ENCODE results near the gene TFAP2A. TPM values are rescaled to one million over a fixed set of nuclear protein-coding genes. Genes with fewer than 3 reads are reported as not detected.

TFAP2A gene
- 1.6 TPM for polyA plus RNA-seq (2012; ENCODE audit: insufficient read depth, insufficient read length, low read depth)

GRCh38 chr6:10414756-10415616 lies at the start of gene TFAP2A:
Gene TFAP2A, minus strand, starts transcription at chr6:10415074. Its CDS starts 83 bp downstream, at chr6:10414991.
- H3K36me3 ChIP-seq: no peaks in the 10 kb centered on the region
- peaks cover 97% of the 10 kb centered on the region for H3K27me3 ChIP-seq
- TF ChIP-seq CTCF (IDR thresholded peaks at IDR 0.05; ENCODE audit: low read depth, low read length): no peak
- no peak within 1 kb of the TSS for H3K4me3 ChIP-seq (ENCODE audit: low read depth, low read length)
- no peaks in the 10 kb centered on the region for H3K9me3 ChIP-seq
- no peak for DNase-seq
- no peaks in the 10 kb centered on the region for H3K4me1 ChIP-seq

GRCh38 chr6:10463491-10464481 lies 48.9 kb upstream of the TFAP2A start:
- Histone ChIP-seq H3K4me1 (no peaks in the 10 kb centered on the region), H3K4me3 (ENCODE audit: low read depth, low read length) (no peak overlapping the region), H3K27me3 (no peaks in the 10 kb centered on the region), H3K9me3 (no peaks in the 10 kb centered on the region), H3K36me3 (no peaks in the 10 kb centered on the region)
- DNase-seq: no peak
- no peak for TF ChIP-seq CTCF (IDR thresholded peaks at IDR 0.05; ENCODE audit: low read depth, low read length)

GRCh38 chr6:10463040-10463439 lies 48.2 kb upstream of the TFAP2A start:
- Histone ChIP-seq H3K9me3 (no peaks in the 10 kb centered on the region), H3K36me3 (no peaks in the 10 kb centered on the region), H3K4me3 (ENCODE audit: low read depth, low read length) (no peak overlapping the region), H3K27me3 (no peaks in the 10 kb centered on the region), H3K4me1 (no peaks in the 10 kb centered on the region)
- no peak for DNase-seq
- no peak for TF ChIP-seq CTCF (IDR thresholded peaks at IDR 0.05; ENCODE audit: low read depth, low read length)

GRCh38 chr6:10461850-10462249 lies 47.0 kb upstream of the TFAP2A start:
- Histone ChIP-seq H3K4me1 (no peaks in the 10 kb centered on the region), H3K27me3 (no peaks in the 10 kb centered on the region)
- DNase-seq: no peak

GRCh38 chr6:10460096-10460495 lies 45.2 kb upstream of the TFAP2A start:
- no peaks in the 10 kb centered on the region for H3K36me3 ChIP-seq
- no peaks in the 10 kb centered on the region for H3K4me1 ChIP-seq
- H3K4me3 ChIP-seq (ENCODE audit: low read depth, low read length): no peak overlapping the region
- H3K9me3 ChIP-seq: no peaks in the 10 kb centered on the region
- no peak for TF ChIP-seq CTCF (IDR thresholded peaks at IDR 0.05; ENCODE audit: low read depth, low read length)
- no peak for DNase-seq
- no peaks in the 10 kb centered on the region for H3K27me3 ChIP-seq

More at GRCh38 chr6:10461850-10462249, 47.0 kb upstream of the TFAP2A start:
- Histone ChIP-seq H3K9me3 (no peaks in the 10 kb centered on the region), H3K36me3 (no peaks in the 10 kb centered on the region), H3K4me3 (ENCODE audit: low read depth, low read length) (no peak overlapping the region)
- no peak for TF ChIP-seq CTCF (IDR thresholded peaks at IDR 0.05; ENCODE audit: low read depth, low read length)
